Measurements from ENCODE around the gene RPL7A. TPM values are rescaled to one million over a fixed set of nuclear protein-coding genes. Genes with fewer than 3 reads are reported as not detected.

The RPL7A gene
- total RNA-seq, 4 donors from 2014 or later: 1,001 to 1,630 (median 1,510) TPM

- Histone ChIP-seq H3K9me3 (no peaks in the 10 kb centered on the region), H3K4me1 (peaks cover 34% of the 10 kb centered on the region in 2 donors), H3K36me3 (peaks cover 0 to 48% of the 10 kb centered on the region in 2 donors), H3K27me3 (no peaks in the 10 kb centered on the region), H3K27ac (no peak overlapping the region), H3K4me3 (no peak overlapping the region)
- DNase-seq (no peak), ATAC-seq (no peak)
- in situ Hi-C loops (cut with MboI; ENCODE audit: low sequenced_read_pairs in 4 of 4): no loop called here
- intact Hi-C loops (cut with DNase I; ENCODE audit: low total_unique reads): no loop called here
- no peak for TF ChIP-seq CTCF (IDR thresholded peaks at IDR 0.05 in 4 of 5, conservative IDR thresholded peaks at IDR 0.05 in 1 of 5)
- TF ChIP-seq POLR2A (IDR thresholded peaks at IDR 0.05): no peak
Measured at GRCh38 chr9:133352635-133353340, 4.8 kb downstream of the RPL7A start.

- Histone ChIP-seq H3K9me3 (no peaks in the 10 kb centered on the region), H3K27ac (no peak overlapping the region), H3K27me3 (no peaks in the 10 kb centered on the region), H3K36me3 (peaks cover 0 to 48% of the 10 kb centered on the region in 2 donors), H3K4me1 (peaks cover 34 to 36% of the 10 kb centered on the region in 2 donors), H3K4me3 (no peak overlapping the region)
- in situ Hi-C loops (cut with MboI; ENCODE audit: low sequenced_read_pairs in 4 of 4) (no loop called here), intact Hi-C loops (cut with DNase I; ENCODE audit: low total_unique reads) (no loop called here)
- ATAC-seq (no peak), DNase-seq (no peak)
- TF ChIP-seq CTCF (IDR thresholded peaks at IDR 0.05 in 4 of 5, conservative IDR thresholded peaks at IDR 0.05 in 1 of 5) (no peak), POLR2A (IDR thresholded peaks at IDR 0.05) (no peak)
Measured at GRCh38 chr9:133353548-133353947, 5.5 kb downstream of the RPL7A start.

GRCh38 chr9:133354766-133355165, 6.7 kb downstream of the RPL7A start:
- intact Hi-C loops (cut with DNase I; ENCODE audit: low total_unique reads): no loop called here
- Histone ChIP-seq H3K4me3 (peak overlapping the region in 1 of 4 donors; percentile 72), H3K36me3 (peaks cover 0 to 42% of the 10 kb centered on the region in 2 donors), H3K27ac (peak overlapping the region in 1 of 4 donors; percentile 84), H3K9me3 (no peaks in the 10 kb centered on the region), H3K4me1 (peaks cover 24 to 28% of the 10 kb centered on the region in 2 donors), H3K27me3 (no peaks in the 10 kb centered on the region)
- in situ Hi-C loops (cut with MboI; ENCODE audit: low sequenced_read_pairs in 4 of 4): no loop called here
- TF ChIP-seq POLR2A (IDR thresholded peaks at IDR 0.05): no peak
- TF ChIP-seq CTCF (IDR thresholded peaks at IDR 0.05 in 4 of 5, conservative IDR thresholded peaks at IDR 0.05 in 1 of 5): no peak
- no peak for ATAC-seq
- DNase-seq: peak in 1 of 2 donors; percentile 46

- Histone ChIP-seq H3K27me3 (no peaks in the 10 kb centered on the region), H3K36me3 (peaks cover 0 to 42% of the 10 kb centered on the region in 2 donors), H3K27ac (peak overlapping the region; percentile 66 to 87 (median 82)), H3K9me3 (no peaks in the 10 kb centered on the region), H3K4me3 (peak overlapping the region; percentile 72 to 88 (median 76)), H3K4me1 (peaks cover 22 to 28% of the 10 kb centered on the region in 2 donors)
- DNase-seq: no peak
- in situ Hi-C loops (cut with MboI; ENCODE audit: low sequenced_read_pairs in 4 of 4) (no loop called here), intact Hi-C loops (cut with DNase I; ENCODE audit: low total_unique reads) (loop anchor here (1.0 to 2.0 kb wide), 2 partner anchors 8 to 21 kb away; partner anchors contain the start of genes MED22, RPL7A, STKLD1 and SURF4)
- TF ChIP-seq POLR2A (IDR thresholded peaks at IDR 0.05) (no peak), CTCF (IDR thresholded peaks at IDR 0.05 in 4 of 5, conservative IDR thresholded peaks at IDR 0.05 in 1 of 5) (peak in 1 of 5 experiments; percentile 22)
- ATAC-seq: peak; percentile 44 to 54
Measured at GRCh38 chr9:133355881-133356357, 7.9 kb downstream of the RPL7A start.
